HG02885 (cell line): ENCODE measurements around the gene CHST8.

ENCODE experiments used
- ATAC-seq: cut with Tn5 transposase; IDR thresholded peaks from one replicate; pipeline ENCODE4 v1.9.1; 2021; ENCODE audit warnings: mild to moderate bottlenecking; ENCODE audit not compliant: unreplicated experiment, poor library complexity

The CHST8 gene

DNA sequence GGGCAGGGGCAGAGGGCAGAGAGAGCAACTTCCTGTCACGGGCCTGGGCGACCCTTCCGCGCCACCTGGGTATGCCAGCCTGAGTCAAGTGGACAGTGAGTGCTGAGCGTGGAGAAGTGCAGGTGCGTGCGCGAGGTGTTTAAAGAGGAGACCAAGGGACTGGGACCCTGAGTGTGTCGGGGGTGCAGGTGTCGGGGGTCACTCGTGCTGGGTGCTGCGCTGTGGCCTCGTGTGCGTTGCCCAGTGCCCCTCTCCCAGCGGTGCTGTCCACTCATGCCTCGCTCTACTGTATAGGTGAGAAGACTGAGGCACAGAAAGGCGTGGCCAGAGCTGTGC is 156.0 kb downstream of the CHST8 start:
- no peak for ATAC-seq

DNA sequence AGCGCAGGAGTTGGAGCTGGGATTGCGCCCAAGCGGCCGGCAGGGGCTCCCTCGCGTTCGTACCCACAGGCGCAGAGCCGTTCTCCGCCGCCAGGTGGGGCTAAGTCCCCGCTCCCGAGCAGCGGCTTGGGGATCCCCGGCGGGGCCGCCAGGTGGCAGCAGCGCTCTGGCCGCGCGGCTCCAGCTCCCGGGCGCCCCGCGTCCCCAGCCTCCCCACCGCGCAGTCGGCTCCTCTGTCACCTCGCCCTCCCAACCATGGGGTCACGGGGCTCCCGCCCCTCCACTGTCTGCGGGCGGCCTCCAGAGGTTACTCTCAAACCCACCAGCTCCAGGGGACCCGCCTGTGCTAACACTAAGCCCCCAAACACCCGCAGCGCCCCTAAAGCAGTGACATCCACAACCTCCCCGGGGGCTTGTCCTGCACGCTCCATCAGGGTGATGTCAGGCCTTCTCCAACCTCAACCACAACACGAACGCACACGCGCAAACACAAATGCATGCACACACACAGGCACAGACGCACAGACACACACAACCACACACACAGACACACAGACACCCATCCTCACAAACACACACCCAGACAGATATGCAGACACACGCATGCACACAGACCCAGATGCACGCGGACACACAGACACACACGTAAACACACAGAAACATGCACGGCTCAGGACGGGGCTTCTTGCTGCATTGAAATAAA is 156.5 kb downstream of the CHST8 start:
- ATAC-seq = peak; percentile 91

DNA sequence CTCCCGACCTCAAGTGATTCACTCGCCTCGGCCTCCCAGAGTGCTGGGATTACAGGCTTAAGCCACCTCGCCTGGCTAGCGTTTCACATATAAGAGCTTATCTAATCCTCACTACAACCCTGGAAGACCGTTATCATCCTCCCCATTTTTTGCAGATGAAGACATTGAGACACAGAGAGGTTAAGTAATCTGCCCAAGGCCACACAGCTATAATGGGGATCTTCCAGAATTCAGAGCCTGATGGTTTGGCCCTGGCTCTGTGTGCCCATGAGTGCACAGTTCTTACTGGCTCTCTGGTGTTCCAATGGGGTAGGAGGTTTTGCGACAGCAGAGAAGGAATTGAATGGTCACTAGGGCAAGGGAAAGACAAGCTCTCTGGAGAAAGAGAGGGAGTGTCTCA is 158.1 kb downstream of the CHST8 start:
- ATAC-seq = no peak

DNA sequence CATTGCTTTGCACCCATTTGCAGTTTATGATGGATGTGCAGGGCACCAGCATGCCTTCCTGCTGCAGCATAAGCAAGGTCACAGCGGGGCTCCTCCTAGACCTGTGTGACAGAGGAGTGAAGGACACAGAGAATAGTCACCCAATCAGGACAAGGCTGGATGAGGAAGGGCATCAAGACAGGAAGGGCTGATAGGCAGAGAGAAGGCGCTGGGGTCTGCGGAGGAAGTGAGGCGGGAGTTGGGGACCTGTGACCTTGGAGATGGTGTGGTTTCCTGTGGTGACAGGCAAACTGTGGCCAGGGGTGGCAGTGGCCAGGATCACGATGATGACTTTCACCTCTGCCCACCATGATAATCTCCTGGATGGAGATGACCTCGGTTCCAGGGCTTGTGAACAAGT is 158.5 kb downstream of the CHST8 start:
- ATAC-seq = no peak

DNA sequence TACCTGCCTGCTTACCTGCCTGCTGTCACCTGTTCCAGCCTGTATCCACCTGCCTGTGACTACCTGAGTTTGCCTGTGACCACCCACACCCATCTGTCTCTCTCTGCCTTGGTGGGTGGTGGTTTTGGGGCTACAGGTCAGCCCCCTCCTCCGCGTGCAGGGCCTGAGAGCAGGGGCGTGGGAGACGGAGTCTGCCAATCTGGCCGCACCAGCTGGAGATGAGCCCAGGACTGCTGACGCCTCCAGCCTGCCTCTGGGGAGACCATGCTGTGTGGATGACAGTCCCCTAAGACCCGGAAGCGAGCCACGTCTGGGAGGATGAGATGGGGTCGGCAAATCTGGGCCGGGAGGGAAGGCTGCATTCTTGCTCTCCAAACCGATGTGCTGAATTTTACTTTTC is 159.0 kb downstream of the CHST8 start:
- no peak for ATAC-seq

DNA sequence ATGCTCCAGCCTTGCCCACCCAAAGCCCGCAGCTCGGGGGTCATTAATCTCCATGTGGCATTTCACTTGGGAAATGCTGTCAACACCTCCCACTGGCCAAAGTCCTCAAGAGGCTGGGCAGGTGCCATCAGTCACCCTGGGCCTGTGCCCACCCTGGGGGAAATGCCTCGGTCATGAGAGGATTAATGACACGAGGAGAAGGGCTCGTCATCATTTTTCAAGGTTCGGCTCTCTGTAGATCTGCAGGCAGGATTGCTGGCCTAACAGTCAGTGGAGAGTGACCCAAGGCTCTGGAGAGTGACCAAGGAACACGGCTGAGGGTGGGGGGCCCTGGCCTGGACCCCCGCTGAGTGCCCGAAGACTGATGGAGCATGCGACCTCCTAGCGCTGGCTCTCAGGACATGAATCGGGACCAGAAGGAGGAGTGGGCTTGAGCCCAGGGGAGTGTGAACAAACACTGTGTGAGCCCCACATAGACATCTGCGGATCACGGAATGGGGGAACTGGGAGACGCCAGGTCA is 159.7 kb downstream of the CHST8 start:
- no peak for ATAC-seq

DNA sequence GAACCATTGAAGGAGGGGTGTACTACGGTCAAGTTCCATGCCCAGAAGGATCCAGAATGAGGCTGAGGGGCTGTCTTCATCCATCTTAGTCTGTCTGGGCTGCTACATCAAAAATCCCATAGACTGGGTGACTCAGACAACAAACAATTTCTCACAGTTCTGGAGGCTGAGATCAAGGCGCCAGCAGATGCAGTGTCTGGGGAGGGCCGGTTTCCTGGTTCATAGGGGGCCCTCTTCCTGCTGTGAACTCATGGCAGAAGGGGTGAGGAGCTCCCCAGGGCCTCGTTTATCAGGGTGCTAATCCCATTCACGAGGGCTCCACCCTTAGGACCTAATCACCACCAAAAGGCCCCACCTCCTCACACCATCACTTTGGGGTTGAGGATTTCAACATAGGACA is 160.2 kb downstream of the CHST8 start:
- ATAC-seq = no peak

DNA sequence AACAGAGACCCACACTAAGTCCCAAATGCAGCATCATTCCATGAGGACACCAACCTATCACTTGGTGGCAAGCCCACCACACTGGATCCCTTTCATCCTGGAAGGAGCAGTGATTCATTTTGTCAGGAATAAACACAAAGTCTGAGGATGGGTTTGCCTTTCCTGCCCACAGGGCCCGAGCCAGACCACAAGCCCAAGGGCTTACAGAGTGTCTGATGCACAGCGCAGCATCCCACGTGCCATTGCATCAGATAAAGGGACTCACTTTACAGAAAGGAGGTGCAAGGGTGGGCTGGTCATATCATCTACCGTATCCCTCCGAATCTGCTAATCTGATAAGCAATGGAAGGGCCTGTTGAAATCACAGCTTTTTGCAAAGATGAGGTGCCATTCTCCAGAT is 162.7 kb downstream of the CHST8 start:
- ATAC-seq = no peak

DNA sequence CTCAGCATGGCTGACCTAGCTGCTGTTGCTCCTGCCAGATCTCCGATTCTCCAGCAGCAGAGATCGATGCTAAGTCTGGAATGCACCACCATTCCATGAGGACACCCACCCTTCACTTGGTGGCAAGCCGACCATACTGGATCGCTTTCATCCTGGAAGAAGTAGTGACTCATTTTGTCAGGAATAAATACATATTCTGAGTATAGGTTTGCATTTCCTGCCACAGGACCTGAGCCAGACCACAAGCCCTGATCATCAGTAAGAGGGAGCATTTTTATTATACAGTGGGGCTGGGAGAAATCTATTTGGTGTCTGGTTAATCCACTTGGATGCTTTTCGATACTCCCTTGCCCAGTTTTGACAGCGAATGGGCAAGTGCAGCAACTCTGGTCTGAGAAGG is 164.0 kb downstream of the CHST8 start:
- ATAC-seq = no peak

DNA sequence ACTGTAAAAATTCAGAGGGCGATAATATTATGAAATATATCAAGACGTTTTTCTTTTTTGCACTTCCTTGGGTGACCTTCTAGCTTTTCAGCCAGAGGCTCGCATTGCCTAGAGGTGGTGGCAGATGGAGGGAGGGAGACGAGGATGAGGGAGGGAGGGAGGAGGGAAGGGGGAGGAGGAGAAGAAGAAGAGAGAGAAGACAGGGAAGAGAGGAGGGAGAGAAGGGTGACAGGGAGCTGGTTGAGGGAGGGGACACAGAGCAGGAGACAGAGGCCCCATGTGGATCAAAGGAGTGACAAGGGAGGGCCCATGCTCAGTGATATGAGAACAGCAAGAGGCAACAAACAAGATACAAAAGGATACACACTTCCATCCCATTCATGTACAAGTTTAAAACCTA is 166.9 kb downstream of the CHST8 start:
- no peak for ATAC-seq

DNA sequence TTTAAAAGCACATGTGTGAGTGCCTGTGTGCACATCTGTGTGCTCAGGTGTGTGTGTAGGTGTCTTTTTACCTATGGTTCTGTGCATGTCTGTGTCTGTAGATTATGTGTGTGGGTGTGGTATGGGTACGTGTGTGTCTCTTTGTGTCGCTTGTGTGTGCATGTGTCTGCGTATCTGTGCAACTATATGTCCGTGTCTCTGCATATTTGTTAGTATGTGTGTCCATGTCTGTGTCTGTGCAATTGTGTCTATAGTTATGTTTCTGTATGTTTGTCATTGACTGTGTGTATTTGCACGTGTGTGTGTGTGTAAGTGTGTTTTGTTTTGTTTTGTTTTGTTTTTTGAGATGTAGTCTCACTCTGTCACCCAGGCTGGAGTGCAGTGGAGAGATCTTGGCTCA is 167.6 kb downstream of the CHST8 start:
- ATAC-seq = no peak

DNA sequence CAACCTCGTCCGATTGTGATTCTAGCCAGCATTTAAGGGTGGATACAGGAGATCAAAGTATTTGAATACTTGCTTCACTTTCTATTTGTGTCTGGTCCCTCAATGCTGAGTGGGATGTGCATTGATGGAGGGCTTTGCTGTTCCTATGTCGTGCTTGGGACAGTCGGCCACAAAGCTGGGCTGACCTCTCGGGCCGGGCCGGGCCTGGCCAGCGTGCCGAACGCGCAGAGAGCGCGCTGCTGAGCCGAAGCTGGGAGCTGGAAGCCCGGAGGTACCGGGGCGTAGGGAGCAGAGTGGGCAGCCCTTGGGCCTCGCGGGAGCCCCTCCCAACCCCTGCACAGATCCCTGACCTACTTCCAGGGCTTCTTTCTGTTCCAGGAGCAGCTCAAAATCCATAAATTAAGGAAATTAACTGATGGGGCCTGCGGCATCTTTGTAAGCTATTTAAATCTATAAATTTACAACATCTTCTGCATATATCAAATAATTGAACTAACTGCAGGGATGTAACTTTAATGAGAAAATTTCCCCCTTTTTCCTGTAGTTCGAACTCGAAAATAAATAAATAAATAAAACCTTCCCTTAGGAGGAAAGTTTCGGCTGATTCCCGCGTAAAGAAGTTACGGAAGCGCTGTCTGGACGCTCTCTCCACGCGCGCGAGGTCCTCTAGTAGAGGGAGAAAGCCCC is 173.1 kb downstream of the CHST8 start:
- no peak for ATAC-seq

DNA sequence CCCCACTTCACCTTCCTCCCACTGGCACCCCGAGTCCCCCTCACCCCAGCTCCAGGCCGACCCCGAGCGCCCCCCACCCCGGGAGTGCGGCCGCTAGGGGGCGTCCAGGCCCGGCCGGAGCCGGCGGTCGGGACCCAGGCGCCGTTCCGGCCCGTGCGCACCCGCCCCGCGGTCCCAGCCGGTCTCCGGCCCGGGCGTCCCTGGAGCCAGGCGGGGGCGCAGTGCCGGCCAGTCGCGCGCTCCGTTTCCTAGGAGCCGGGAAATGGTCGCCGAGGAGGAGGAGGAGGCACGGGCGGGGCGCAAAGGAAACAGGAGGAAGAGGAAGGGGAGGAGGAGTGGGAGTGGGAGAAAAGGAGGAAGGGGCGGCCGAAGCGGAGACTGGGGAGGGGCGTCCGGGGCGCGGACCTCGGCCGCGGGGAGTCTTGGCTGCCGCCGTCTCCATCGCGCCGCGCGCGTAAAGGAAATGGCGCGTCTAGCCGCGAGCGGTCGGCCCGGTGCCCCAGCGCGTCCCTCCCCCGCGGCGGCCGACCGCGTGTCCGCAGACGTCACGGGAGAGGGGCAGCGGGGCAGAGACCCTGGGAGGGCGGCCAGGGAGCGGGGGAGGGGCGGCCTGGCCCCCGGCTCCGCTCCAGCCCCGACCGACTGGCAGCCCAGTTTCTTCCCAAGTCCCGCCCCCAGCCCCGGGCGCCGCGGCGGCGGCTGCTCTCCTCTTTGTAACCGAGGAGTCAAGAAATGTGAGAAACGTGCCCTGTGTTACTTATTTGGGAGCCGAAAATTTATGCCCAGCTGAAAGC is 173.8 kb downstream of the CHST8 start:
- peak; percentile 41 for ATAC-seq

DNA sequence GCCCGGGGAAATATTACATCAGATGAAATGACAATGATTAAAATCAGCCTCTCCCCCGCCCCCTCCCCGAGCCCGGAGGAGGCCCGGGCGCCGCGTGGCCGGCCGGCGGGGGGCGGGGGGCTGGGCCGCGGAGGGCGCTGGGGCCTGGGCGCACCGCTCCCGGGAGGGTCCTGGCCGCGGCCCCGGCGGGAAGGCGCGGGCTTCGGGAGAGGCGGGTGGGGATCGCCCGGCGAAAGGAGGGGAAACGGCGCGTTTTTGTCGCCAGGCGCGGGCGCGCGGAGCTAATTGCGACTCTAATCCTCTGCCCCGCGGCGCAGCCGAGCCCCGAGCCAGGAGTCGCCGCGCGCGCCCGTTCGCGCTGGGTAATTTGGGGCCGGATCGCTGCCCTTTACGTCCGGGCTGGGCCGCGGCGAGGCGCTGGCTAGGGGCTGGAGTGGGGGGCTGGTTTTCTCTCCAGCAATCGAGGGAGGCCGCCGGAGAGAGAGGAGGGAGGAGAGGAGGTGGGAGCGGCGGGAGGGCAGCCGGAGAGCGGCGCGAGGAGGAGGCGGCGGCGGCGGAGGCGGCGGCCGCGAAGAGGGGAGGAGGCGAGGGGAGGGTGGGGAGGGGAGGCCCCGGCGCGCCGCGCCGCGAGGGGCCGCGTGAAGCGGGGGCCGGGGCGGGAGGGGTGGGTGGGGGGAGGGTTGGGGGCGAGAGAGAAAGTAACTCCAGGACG is 174.6 kb downstream of the CHST8 start, which contains the start of gene KCTD15:
Gene KCTD15, plus strand, starts transcription at position 707 of the 712 bp plus-strand sequence. CDS start 3,585 bp downstream, outside the sequence.
- ATAC-seq = no peak

DNA sequence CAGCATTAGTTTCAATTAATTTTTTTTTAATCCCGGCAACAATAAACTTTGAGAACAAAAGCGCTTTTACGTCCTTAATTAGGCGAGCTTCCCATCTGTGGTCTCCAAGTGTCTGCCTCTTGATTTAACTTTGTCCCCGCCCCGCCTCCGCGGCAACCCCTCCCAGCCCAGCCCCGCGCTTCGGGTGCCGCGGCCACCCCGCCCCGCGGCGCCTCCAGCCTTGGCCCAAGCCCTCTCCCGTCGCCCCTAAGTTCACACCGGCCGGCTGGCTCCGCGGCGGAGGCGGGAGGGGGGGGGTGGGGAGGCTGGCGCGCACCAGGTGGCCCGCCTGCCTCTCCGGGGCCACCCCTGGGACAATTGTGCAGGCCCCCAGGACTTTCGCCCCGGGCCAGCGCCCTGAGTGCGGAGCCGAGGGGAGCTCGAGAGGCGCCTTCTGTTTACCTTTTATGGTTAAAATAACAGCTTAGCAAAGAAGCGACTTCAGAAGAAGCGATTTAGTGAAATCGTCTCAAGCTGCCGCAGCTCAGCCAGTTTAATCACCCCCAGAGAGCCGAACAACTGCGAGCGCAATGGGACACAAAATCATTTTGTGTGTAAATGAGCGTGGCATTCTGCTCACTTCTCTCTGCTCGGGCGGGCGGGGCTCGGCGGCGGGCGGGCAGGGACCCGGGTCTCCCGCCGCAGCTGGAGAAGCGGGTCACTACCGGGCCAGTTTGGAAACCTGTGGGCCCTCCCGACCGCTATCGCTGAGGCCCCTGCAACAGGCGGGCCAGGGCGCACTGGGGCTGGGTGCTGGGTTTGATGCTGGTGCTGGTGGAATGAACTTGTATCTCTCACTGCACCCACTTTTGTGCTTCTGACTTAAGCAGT is 176.3 kb downstream of the CHST8 start:
- ATAC-seq = no peak

DNA sequence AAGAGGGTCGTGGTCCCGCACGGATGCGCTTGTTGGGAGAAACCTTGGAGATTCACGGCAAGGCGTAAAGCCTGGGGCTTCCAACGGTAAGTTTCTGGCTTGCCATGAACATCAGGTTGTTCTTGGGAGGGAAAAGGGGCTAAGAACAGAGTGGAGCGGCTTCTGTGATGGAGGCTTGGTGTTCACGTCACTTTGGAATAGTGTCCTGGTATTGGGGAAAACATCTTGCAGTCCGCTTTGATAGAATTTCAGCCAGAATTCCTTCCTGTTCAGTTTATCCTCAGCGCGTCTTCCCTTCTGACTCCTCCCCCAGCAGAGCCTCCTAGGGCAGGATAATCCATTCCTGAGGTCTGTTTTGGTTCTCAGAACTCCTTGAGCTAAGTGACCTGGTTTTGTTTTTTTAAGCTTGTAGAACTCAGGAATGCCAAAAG is 176.9 kb downstream of the CHST8 start:
- no peak for ATAC-seq

DNA sequence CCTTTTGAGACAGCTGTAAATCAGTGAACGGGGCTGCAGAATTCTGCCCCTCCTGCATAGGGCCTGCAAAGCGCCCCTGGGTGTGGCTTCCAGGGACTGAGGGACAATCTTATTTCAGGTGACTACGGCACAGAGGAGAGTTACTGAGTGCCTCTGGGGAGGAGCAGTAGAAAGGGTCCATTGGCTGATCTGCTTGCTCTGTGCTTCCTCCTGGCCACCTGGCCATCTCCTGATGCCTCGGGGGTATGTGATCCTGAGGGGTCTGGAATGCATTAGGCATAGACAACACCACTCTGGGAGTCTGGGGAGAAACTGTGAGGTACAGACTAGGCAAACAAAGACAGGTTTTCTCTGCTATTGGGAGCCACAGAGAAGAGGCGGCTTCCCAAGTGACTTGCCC is 177.7 kb downstream of the CHST8 start:
- no peak for ATAC-seq

DNA sequence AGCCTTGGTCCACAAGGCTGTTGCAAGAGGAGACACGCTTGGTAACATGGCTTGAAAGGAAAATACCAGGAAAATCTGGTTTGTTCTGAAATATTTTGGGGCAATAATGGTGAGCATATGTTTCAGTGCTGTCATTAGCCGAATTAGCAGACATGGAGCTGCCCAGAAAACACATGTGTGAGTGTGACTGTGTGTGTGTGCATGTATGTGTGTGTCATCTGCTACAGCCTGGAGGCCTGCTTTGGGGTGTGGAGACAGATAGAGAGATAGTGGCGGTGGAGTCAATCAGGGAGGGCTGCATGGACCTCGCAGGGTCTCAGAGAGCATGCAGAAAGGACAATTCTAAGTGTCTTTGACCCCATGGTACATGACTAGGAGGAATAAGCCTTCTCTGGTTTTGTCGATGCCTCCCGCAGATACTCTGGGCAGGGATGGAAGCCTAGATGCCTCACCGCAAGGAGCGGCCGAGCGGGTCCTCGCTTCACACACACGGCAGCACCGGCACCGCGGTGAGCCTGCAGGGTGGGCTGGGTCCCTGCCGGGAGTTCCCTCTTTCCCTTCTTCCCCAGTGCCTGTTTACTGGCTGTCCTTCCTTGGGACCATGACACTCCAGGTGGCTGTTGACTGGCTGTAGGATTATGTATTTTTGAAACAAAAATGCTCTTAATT is 178.4 kb downstream of the CHST8 start:
- no peak for ATAC-seq

DNA sequence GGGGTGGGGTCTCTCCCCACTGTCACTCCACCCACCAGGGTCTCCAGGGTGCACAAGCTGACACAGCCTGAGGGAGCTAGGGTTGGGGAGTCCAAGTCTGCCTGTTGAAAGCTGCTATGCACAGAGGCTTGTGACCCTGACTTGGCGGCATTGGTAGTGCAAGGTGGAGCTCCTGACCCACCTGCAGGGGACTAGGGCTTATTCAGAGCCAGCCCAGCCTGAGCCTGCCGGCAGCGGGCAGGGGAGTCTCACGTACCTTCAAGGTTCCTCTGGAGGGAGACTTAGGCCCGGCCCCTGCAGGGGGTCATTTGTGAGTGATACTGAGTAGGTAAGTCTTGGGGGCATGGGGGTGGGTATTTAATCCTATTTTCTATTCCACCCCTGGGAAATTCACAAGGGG is 179.7 kb downstream of the CHST8 start:
- no peak for ATAC-seq
